DMS 273 treated with DMSO at 0.1 percent for 48 hours (cell line): ENCODE data around the gene NCR2.
A peak's percentile ranks its signal among the peaks of the same experiment; 100 is the strongest.
"Not testable (repeated sequence)": the region's sequence is repeated elsewhere in the genome, so short reads cannot be mapped to it uniquely, and the experiment has no call there.

ENCODE experiments used
- DNase-seq: peaks from one replicate; lab custom pipeline; 2025; lab: John Stamatoyannopoulos, UW

NCR2 gene, protein sequence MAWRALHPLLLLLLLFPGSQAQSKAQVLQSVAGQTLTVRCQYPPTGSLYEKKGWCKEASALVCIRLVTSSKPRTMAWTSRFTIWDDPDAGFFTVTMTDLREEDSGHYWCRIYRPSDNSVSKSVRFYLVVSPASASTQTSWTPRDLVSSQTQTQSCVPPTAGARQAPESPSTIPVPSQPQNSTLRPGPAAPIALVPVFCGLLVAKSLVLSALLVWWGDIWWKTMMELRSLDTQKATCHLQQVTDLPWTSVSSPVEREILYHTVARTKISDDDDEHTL

DNA sequence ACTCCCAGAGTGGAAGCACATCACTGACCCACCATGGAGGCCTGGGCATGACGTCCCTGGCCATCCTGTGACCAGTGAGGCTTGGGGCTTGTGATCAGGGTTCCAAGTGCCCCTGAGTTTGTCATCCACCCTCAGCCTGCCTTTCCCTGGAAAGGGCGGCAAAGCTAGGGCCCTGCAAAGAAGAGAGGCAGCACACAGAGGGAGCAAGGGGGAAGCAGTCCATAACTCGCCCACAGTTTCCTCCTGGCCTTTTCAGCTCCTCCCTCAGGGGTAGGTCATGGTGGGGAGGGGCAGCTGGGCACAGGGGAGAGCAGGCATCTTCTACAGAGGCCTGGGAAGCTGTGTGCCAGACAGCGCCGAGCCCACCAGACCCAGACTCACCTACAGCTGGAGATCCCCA lies at the start of gene NCR2:
TSS of gene NCR2 (plus strand) at position 313 of the 400 bp plus-strand sequence. CDS start 269 bp downstream, outside the sequence.
- no peak for DNase-seq

DNA sequence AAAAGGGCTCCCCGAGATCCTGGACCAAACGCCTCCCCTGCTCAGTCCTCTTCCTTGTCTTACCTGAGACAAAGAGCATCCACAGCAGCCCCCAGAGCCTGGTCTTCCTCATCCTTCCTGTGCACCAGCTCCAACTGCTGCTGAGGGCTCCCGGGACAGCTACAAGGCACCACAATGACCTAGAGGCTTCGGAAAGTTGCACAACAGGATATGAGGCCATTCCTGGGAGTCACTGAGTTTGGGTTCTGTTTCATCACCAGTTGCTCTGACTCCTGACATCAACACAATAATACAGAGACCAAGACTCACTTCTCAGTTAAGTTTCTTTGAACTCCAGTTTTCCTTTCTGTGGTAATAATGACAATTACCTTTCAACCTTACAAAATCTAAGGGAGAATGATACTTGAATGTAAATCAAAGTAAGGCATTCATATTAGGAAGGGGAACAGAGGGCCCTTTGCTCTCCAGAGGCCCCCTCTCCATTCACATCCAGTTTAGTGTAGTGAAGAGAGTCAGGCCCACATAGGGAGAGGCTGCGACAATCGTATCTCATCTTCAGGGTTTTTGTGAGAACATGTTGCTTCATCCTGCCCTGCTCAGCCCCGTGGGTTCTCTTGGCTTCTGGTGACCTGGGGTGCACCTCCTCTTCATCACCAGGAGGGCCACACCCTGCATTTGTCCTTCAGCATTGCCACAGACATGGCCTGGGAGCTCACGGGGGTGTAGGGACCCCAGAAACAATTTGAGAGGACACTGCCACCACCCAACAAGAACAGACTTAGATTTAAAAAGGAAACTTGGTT lies 48.7 kb upstream of the NCR2 start, which contains the start of gene TREM1:
TSS of gene TREM1 (minus strand) at position 139 of the 803 bp plus-strand sequence. CDS start at position 112, 27 bp downstream.
- no peak for DNase-seq

DNA sequence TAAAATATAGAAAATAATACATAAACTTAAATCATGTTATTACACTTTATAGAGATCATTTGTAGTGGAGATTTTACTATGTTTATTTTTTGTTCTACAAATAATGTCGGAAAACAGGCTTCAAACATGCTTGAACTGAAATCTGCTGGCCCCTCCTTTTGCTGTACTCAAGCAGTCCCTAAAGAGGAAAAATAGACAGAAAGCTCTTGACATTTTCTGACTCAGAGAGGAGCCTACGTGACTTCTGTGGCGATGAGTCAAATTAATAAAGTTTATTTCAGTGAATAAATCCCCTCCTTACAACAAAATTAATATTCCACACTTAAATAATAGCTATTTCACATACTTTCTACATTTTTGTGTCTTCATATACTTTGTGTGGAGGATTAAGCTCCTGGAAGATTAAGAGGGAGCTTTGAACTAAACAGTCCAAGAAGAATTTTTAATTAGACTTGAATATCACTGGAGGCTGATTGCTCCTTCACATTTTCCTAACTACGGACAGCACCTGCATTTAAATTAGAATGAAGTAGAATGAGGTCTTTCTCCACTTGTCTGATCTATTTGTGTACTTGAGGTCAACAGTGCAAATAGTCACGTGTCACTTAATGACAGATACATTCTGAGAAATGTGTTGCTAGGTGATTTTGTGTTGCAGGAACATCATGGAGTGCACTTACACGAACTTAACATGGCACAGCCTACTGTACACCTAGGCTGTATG lies 47.2 kb upstream of the NCR2 start:
- no peak for DNase-seq

DNA sequence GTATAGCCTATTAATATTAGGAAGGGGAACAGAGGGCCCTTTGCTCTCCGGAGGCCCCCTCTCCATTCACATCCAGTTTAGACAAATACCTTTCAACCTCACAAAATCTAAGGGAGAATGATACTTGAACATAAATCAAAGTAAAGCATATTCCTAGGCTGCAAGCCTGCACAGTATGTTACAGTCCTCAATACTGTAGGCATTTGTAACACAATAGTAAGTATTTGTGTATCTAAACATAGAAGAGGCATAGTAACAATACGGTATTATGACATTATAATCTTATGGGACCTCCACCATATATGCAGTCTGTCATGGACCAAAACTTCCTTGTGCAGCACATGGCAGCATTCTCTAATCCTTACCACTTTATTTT lies 46.7 kb upstream of the NCR2 start:
- no peak for DNase-seq

DNA sequence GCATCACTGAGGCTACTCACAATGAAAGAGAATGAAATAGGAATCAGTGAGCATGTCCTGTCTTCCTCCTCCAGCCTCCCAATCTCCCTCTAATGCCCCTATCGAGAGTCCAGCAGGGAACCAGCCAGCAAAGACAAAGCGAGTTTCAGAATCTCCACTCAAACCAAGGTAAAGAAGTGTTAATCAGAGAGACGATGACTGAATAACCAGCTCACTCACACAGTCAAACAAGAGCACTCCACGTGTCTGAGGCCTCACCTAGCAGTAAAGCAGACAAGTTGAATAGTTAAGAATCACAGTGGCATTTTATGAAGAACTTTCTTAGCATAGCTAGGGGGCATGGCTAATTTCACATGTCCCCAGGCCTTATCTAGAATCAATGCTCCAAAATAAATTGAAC lies 45.6 kb upstream of the NCR2 start:
- DNase-seq = no peak

DNA sequence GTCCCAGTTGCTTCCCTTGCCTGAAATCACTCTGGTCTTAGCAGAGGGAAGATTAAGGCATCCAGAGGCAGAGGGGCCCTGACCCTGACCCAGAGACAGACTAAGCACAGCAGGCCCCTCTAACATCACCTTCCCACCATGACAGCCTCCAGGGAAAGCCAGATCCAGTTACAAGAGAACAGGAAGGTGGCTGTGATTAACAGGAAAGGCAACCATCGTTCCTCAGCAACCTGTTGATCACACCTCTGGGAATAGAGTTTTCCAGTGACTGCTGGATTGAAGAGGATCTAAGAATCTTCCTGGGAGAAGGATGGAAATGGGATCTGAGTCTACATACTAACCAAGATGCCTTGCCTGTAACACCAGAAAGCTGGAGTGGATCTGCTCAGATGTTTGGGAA lies 43.7 kb upstream of the NCR2 start:
- DNase-seq = no peak

DNA sequence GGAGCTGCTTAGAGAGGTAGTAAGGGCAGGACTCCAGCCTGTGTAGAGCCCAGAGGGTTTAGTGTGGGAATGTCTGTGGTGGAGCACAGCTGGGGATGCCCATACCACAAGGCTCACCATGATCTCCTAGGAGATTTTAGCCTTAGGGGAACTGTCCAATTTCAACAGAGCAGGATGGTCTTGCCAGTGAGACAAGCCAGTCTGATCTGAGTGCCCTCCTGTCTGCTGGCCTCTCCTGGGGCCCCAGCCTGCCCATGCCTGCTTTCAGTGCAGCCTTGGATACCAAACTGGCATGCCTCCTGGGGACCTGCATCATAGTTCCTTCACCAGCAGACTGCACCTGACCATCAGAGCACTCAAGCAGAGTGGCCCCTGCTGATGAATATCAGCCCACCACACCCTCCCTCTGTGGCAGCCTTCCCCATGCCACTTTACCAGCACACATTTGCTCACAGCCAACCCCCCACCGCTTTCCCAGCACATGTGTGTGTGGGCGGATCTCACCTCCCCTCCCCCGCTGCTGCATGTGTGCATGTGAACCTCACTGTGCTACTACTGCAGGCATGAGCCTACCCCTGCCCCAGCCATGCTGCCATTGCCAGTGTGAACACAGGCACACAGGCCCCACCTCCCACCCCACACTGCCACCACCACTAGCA lies 41.1 kb upstream of the NCR2 start:
- DNase-seq = no peak

DNA sequence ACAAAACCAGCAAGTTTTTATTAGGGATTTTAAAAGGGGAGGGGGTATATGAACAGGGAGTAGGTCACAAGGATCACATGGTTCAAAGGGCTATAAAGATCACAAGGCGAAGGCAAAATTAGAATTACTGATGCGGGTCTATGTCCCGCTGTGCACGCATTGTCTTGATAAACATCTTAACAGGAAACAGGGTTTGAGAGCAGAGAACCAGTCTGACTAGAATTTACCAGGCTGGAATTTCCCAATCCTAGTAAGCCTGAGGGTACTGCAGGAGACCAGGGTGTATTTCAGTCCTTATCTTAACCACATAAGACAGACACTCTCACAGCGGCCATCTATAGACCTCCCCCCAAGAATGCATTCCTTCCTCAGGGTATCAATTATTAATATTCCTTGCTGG lies 38.2 kb upstream of the NCR2 start:
- DNase-seq = not testable (repeated sequence)

DNA sequence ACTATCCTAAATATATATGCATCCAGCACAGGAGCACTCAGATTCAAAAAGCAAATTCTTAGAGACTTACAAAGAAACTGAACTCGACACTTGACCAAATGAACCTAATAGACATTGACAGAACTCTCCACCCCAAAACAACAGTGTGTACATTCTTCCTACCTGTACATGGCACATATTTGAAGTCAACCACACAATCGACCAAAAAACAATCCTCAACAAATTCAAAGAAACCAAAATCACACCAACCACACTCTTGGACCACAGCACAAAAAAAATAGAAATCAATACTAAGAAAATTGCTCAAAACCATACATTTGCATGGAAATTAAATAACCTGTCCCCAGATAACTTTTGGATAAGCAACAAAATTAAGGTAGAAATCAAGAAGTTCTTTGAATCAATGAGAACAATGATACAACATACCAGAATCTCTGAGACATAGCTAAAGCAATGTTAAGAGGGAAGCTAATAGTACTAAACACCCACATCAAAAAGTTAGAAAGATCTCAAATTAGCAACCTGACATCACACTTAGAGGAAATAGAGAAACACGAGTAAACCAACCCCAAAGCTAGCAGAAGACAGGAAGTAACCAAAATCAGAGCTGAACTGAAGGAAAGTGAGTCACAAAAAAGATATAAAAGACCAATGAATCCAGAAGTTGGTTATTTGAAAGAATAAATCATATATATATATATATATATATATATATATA lies 36.5 kb upstream of the NCR2 start:
- no peak for DNase-seq

DNA sequence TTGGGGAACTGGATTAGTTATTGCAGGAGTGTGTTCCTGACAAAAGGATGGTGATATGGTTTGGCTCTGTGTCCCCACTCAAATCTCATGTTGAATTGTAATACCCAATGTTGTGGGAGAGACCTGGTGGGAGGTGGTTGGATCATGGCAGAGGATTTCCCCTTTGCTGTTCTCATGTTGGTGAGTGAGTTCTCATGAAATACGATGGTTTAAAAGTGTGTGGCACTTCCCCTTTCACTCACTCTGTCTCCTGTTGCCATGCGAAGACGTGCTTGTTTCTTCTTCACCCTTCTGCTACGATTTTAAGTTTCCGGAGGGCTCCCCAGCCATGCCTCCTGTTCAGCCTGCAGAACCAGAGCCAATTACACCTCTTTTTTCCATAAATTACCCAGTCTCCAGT lies 32.8 kb upstream of the NCR2 start:
- no peak for DNase-seq

DNA sequence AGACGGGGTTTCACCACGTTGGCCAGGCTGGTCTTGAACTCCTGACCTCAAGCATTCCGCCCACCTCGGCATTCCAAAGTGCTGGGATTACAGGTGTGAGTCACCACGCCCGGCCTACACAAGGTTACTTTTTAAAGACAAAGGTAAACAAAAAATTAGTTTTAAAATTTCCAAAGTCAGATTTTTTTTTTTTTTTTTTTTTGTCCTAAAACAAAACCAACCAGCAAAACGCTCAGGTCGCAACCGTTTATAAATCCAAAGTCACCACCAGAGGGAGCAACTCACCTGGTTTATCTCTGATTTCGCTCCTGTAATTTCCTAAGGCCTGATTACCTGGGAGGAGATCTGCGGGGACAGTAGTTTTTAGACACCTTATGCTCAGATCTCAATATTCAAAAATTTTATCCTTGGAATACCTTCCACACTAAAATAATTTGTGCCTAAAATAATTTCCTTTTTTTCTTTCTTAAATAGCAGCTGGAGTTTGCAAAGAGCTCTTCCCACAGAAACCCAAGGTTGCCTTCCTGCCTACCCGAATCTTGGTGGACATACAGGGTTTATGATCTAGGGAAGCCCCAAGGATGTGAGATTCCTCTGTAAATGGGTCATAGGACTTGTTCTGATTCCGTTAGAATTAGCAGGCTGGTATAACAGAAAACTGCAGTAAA lies 29.1 kb upstream of the NCR2 start:
- DNase-seq = no peak

DNA sequence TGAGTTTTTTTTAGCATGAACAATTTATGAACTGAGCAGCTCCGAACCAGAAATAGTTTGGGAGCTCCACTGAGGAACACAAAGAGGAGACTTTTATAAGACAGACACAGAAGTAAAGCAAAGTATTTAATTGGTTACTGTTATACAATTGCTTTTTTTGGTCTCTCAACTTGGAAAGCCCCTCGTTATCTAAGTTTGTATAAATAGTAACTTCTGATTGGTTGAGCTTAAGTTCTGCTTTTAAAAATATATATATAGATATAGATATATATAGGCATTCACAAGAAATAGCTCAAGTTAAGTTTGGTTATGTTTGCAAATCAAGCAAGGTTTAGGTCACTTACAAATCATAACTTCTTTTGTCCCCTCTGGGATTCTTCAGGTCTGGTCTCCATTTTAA lies 20.2 kb upstream of the NCR2 start:
- DNase-seq = no peak

DNA sequence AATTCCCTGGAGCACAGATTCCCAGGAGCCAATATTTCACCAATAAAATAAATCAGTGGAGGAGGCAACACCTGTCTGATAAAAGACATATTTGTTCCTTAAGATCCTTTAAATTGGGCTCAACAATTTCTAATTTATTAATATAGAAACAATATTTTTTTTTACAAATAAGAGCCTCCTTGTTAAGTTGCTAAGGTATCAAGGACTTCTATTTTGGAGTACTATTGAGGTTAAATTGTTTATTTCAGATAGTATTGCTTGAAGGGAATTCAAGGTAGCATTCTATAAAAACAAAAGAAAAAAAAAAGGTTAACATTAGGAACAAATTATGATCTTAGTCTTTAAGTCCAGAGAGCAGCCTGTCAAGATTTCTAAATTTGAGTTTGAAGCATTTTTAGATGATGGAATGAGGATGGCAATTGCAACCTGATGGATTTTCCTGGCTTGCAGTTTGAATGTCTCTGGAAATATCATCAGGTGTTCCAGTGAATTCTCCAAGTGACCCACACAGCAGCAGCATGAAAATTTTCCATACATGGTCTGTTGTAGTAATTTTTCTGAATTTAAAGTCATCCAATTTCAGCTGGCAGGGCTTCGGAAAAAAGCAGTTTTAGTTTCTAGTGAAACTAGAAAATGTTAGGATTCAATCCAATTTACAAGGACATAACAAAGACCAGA lies 19.3 kb upstream of the NCR2 start:
- DNase-seq = no peak

DNA sequence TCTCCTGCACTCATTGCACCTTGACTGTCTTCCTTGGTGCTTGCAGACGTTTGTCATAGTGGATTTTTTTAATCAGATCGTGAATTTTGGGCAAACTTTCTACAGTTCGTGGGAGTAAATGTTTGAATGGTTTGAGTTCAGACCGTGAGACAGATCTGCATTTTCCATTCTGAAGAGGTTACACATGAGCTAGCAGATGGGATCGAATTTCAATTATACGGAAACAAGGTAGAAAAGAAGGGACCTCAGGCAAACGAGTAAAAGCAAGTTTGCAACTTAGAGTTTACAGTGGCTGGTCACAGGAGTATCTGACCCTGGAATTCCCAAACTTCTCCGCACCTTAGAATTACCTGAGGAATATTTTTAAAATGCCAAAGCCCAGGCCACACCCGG lies 17.2 kb upstream of the NCR2 start:
- DNase-seq = no peak

DNA sequence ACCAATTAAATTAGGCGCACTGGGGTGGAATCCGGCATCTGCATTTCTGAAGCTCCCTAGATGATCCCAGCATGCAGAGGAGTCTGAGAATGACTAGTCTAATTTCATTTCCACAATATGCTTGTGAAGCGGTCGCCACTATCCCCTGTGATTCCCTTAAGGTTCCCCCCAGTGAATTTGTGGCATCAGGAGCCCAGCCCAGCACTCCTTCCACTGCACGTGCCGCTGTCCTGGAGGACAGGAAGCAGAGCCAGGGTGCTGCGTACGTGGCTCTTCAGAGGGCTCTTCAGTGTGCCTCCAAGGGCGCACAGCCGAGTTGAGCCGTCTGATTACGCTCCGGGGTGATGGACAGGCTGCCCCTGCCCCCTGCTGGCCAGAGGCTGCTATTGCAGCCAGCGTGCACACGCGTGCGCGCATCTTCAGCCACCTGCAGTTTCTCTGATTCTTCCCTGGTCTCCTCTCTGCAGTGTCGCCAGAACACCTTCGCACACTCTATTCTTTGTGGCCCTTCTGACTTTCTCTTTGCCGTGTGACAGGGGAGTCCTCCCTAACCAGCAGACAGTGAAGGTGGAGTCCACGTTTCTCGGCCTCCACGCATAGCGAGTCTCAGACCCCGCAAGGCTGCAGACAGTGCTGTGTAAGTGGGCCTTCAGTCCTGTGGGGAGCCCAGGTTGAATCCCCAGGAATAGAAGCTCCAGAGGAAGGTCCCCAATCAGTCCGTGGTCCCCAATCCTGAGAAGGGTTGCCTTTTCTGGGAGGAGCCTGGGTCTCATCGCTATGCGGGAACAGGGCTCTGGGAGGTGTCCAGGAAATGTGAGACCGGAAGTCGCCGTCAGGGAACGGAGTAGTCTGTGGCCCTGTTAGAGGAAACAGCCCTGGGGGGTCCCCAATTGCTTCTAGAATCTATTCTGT lies 16.5 kb upstream of the NCR2 start:
- peak; percentile 63 for DNase-seq

DNA sequence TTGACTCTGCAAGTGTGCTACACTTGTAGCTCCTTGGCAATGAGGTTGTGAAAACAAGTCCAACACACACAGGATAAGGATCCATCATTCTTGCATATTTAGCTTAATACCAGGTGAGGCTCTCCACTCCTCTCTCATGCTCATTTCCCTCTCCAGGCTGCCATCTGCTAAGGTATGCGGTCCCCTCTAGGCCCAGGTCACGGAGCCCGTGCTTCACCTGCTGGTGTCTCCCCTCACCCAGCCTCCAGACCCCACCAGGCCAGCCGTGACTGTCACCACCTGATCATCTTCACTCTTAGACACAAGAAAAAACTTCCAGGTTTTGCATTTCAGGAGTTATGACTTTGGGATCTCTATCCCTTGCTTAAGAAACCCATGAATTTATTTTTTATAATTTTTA lies 14.2 kb upstream of the NCR2 start:
- no peak for DNase-seq

DNA sequence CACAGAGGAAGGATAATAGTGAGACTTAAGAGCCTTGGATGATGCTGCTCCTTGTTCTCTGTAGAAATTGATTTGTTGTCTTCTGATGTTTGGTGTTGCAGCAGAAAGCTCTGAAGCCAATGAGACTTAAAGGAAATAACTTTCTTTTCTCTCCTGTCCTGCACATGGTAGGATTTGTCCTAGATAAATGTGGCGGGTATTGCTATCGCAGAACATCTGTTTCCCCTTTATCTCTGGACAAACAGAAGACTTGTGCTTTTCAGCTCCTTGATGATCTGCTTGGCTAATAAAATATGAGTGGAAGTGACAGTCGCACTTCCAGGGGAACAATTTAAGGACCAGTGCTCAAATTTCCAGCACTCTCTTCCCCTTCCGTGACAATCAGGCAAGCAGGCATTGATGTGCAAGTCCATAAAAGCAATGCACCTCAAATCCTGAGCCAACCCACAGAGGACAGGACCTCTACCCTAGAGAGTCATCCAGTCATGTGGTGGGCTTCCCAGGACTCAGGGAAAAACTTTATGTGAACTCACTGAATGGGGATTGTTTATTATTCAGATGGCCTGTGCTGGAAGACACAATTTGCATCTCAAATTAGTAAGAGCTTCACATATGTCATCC lies 9.9 kb upstream of the NCR2 start:
- DNase-seq = no peak

DNA sequence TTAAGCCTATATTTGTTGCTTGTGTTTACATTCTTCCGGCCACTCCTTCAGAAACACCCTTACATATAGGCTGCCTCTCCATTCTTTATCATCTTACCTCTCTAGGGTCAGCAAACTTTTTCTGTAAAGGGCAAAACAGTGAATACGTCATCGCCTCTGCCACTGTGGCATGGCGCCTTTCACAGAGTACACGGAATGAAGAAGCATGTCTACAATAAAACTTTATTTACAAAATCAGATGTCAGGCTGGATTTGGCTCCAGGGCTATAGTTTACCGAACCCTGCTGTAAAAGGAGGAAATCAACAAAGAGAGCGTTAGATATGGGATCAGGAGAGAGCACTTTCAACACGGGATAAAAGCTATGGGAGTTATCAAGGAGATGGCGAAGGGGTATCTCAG lies 9.3 kb upstream of the NCR2 start:
- no peak for DNase-seq

DNA sequence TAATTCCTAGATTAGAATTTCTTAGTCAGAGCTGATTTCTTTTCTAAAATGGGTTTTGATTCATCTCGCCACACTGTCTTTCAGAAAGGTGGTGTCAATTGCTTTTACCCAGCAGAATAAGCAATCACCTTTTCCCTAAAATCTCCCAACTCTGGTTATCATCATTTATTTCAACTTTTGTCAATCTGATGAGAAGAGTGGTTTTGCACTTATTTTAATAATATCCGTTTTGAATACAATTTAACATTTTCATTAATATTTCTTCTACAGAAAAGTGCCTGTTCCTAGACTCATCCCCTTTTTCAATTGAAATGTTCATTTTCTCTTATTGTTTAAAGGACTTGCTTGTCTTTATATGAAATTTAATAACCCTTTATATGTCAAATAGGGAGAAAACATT lies 8.2 kb upstream of the NCR2 start:
- DNase-seq = no peak
